SK-N-MC (cell line): Measurements from ENCODE around the gene HRH4.

Experiments used
- EZH2 ChIP-seq: fragments of 200-600 bp; sonication (generic); IDR thresholded peaks from one replicate; pipeline ENCODE4 v1.6.1; 2017; ENCODE audit warnings: antibody characterized with exemption
- FOXP2 ChIP-seq: optimal IDR thresholded peaks from 2 replicates; pipeline ENCODE3; 2011; ENCODE audit warnings: mild to moderate bottlenecking, moderate library complexity; ENCODE audit not compliant: insufficient read depth; ENCODE audit errors: extremely low read length, control extremely low read depth
- POLR2AphosphoS5 ChIP-seq: IDR thresholded peaks from 2 replicates; pipeline ENCODE4 v1.6.1; 2012; ENCODE audit warnings: mild to moderate bottlenecking, low read depth, low read length, borderline replicate concordance

GRCh38 chr18:24472591-24472990, 12.2 kb downstream of the HRH4 start:
- TF ChIP-seq POLR2AphosphoS5 (no peak), EZH2 (no peak), FOXP2 (no peak)
